HG03558 (cell line): ENCODE results near the gene CYSLTR2.
"Not testable (repeated sequence)": the region's sequence is repeated elsewhere in the genome, so short reads cannot be mapped to it uniquely, and the experiment has no call there.

Experiments used
- ATAC-seq: cut with Tn5 transposase; IDR thresholded peaks from one replicate; pipeline ENCODE4 v1.9.1; 2021; ENCODE audit warnings: moderate number of reproducible peaks; ENCODE audit not compliant: unreplicated experiment; ENCODE audit errors: extremely low read depth

Gene CYSLTR2

DNA sequence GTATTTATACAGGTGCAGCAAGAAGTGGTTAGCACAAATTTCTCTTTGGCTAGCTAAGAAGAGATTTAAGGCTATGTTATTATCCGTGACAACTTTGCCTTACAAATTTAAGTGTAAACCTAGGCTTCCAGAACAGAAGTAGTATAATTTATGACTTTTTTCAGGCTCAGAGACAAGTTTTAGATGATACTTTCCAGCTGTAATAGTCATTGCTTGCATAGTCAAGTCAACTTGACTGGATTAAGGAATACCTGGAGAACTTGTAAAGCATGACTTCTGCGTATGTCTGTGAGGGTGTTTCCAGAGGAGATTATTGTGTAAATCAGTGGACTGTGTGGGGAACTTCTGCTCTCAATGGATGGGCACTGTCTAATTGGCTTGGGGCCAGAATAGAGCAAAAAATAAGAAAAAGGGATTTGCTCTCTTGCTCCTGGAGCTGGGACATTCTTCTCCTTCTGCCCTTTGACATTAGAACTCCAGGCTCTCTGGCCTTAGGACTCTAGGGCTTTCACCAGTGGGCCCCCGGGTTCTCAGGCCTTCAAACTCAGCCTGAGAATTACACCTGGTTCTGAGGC, 33.0 kb downstream of the CYSLTR2 start:
- no peak for ATAC-seq

DNA sequence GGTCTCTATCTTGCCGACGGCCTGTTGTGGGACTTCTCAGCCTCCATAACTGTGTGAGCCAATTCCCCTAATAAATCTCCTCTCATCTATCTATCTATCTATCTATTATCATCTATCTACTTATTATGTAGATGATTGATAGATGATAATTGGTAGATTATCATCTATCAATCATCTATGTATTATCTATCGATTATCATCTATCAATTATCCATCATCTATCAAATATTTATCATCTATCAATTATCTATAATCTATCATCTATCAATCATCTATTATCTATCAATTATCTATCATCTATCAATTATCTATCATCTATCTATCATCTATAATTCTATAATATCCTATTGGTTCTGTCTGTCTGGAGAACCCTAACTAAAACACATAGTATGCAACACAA, 33.5 kb downstream of the CYSLTR2 start:
- ATAC-seq: no peak

DNA sequence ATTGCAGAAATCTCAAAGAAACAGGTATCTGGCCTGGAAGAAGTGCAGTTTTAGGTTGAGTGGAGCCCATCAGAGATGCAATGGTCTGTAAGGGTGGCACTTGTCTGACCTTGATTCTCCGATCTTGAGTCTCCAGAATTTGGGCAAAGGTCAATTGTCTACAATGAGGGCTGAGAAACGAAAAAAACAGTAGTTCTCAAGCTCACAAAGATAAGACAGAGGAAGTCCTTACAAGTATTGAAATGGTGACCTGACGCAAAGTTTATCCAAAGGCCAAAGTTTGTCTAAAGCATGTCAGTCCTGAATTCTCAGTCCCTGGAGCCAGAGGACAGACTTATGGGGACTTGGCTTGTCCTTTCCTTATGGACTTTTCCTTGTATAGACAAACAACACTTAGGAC, 40.3 kb downstream of the CYSLTR2 start:
- no peak for ATAC-seq

DNA sequence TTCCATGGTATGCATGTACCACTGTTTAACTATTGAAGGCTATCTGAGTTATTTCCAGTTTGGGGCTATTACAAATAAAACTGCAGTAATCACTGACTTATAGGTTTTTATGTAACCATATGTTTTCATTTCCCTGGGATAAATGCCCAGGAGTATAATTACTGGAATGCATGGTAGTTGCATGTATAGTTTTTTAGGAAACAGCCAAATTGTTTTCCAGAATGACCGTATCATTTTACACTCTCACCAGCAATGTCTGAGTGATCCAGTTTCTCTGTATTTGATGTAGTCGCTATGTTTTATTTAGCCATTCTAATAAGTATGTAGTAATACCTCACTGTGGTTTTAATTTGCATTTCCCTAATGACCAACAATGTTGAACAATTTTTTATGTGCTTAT, 42.0 kb downstream of the CYSLTR2 start:
- no peak for ATAC-seq

DNA sequence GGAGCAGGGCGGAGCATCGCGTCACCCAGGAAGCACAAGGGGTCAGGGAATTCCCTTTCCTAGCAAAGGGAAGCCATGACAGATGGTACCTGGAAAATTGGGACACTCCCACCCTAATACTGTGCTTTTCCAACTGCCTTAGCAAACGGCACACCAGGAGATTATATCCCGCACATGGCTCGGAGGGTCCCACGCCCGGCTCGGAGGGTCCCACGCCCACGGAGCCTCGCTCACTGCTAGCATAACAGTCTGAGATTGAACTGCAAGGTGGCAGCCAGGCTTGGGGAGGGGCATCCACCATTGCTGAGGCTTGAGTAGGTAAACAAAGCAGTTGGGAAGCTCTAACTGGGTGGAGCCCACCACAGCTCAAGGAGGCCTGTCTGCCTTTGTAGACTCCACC, 42.9 kb downstream of the CYSLTR2 start:
- ATAC-seq: not testable (repeated sequence)

DNA sequence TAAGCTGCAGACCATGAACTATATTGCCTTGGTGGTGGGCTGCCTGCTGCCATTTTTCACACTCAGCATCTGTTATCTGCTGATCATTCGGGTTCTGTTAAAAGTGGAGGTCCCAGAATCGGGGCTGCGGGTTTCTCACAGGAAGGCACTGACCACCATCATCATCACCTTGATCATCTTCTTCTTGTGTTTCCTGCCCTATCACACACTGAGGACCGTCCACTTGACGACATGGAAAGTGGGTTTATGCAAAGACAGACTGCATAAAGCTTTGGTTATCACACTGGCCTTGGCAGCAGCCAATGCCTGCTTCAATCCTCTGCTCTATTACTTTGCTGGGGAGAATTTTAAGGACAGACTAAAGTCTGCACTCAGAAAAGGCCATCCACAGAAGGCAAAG, 53.7 kb downstream of the CYSLTR2 start:
- ATAC-seq: no peak

DNA sequence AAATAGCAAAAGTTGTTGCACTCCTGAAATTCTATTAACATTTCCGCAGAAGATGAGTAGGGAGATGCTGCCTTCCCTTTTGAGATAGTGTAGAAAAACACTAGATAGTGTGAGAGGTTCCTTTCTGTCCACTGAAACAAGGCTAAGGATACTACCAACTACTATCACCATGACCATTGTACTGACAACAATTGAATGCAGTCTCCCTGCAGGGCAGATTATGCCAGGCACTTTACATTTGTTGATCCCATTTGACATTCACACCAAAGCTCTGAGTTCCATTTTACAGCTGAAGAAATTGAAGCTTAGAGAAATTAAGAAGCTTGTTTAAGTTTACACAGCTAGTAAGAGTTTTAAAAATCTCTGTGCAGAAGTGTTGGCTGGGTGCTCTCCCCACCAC, 55.0 kb downstream of the CYSLTR2 start:
- ATAC-seq: no peak

DNA sequence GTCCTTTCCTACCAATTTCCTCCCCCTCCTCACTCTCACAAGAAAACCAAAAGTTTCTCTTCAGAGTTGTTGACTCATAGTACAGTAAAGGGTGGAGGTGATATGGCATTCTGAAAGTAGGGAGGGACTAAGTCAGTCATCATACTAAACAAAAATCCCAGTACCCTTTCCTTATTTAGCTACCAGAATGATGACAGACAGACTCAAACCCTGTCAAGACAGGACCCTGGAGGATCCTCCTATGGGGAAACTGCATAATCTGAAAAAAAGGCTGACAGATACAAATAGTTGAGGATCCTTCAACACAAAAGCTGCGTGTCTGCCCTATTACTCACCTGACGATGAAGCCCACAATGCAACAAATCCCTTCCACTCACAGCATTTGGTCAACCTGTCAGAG, 55.5 kb downstream of the CYSLTR2 start:
- ATAC-seq: no peak

DNA sequence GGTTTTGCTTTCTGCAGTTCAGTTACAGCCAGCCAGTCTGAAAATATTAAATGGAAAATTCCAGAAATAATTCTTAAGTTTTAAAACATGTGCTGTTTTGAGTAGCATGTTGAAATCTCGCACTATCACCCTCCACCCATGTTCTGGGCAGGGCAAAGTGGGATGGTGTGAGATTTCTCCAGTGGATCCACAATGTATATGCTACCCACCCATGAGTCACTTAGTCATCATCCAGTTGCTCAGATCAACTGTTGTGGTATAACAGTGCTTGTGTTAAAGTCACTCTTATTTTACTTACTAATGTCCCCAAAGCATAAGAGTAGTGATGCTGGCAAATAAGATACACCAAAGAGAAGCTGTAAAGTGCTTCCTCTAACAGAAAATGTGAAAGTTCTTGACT, 56.4 kb downstream of the CYSLTR2 start:
- ATAC-seq: no peak

DNA sequence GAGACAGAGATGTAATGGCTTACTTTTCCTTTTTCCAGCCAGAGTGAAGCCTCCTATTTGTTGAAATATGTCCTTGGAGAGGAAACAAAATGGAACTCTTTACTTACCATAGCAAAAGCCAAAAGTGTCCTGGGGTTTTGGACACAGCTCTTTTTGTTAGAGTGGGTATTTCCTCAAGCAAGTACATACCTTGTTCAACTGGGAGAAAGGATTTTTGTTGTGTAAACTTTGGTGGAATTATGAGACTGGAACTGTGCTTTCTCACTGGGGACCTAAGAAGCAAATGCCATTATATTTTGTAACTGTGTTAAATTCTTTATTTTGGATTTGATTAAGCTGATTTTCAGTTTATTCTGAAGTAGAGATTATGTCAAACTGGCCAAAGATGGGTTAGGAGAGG, 58.4 kb downstream of the CYSLTR2 start:
- no peak for ATAC-seq

DNA sequence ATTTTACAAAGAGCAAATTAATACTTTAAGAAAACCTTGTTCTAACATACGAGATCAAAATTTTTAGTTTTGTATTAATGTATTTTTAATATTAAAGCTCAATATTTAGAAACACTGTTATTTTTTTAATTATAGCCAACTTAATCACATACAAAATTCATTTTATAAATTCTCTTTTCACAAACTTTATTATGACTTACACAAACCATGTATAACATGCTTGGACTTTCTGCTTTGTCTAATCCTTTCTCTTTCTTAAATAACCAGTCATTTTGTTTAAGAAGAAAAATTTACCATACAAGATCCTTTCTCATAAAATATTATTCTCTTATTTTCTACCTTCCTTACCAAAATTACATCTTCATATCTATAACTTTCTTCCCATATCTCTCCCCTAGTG, 62.2 kb downstream of the CYSLTR2 start:
- ATAC-seq: no peak

DNA sequence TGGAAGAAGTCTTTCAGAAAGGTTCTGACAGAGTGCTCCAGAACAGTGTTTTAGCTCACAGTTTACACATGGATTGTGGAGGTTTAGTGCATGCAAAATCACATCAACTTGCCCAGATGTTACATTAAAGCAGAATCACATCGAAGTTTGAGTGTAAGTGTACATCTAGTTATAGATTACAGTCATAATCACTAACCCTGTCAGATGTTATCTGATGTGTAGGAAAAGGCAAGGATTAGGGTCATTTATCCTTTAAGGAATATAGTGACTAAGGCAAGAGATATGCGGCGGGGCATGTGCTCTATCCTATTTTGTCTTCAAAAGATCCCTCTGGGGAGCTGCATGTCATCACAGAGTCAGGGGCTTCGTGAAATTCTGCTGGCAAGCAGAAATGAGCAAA, 66.9 kb downstream of the CYSLTR2 start:
- no peak for ATAC-seq

DNA sequence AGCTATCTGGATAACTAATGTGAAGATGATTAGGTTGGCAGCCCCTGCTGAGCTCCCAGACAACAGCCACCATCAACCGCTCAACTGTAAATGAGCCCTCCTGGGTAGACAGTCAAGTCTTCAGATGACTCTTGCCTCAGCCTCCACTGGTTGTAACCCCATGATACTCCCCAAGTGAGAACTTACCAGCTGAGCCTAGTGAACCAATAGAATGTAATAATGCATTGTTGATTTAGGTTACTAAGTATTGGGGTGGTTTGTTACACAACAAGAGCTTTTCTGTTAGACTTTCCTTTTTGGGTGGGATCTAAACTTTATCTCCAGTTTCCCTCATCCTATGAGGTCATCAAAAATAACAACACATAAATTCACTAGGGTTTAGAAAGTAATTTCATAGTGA, 69.4 kb downstream of the CYSLTR2 start:
- ATAC-seq: no peak

DNA sequence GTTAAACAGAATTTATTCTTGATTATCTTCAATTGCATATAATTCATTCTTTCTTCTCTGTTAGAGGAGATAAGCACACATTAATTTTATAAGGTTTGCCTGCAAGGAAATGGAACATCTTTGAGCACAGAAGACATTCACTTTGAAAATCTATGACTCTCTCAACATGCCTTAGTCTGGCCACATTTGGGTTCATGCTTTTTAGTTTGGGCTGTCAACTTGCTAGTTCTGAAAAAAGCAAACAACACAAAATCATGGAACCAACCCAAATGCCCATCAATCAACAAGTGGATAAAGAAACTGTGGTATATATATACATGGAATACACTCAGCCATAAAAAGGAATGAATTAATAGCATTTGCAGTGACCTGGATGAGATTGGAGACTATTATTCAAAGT, 71.5 kb downstream of the CYSLTR2 start:
- ATAC-seq: no peak

DNA sequence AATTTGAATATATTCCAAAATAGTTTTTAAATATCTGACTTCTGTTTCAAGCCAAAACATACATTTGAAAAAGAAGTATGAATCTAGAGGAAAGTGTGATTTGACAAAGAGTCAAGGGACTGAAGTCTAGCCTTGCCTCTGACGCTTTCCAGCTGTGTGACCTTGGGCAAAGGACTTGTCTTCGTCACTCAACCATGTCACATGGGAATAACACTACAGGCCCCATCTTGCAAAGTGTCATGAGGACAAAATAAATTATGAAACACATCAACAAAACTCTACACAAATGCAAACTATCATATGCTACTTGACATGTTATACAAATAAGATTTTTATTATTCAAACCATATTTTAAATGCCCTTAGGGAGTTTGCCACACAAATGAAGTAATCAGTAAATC, 73.0 kb downstream of the CYSLTR2 start:
- ATAC-seq: no peak

DNA sequence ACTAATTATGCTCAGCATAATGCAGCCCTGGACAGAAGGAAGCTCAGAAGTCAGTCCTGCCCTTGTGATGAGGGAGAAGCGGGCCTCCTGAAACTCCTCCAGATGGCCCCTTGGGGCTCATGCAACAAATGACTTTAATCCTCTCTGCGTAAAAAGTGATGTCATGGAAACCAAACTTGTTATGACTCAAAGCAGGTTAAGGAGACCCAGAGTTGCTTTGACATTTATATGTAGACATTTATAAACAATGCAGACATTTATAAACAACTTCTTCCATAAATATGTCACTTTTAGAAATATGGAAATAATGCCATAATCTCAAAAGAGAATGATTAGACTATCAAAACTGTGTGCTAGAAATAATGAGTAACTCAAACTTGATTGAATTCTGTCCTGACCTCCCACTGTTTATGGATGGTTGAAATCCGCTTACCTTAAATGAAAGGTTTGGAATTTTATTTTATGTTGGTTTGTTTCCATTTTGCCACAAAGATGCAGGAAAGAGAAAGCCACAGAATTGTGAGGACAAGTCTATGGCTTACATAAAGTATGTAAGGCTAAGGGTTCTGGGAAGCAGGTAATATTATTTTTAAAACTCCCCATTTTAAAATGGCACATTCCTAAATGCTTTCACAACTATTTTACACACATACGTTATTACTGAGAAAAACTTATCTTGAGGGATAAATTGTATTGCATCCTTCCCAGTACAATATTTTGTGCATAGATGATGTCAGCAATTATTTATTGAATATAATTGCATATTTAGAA, 73.7 kb downstream of the CYSLTR2 start:
- no peak for ATAC-seq

DNA sequence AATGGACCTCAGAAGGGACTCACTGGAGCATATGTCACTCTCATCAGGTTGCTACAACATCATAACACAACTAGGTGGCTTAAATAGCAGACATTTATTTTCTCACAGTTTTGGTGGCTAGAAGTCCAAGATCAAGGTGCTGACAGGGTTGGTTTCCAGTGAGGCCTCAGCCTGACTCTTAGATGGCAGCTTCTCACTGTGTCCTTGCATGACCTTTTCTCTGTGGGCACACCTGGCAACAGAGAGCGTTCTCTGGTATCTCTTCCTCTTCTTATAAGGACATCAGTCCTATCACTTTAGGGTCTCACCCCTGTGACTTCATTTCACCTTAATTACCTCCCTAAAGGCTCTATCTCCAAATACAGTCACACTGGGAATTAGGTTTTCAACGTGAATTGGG, 74.5 kb downstream of the CYSLTR2 start:
- ATAC-seq: no peak

DNA sequence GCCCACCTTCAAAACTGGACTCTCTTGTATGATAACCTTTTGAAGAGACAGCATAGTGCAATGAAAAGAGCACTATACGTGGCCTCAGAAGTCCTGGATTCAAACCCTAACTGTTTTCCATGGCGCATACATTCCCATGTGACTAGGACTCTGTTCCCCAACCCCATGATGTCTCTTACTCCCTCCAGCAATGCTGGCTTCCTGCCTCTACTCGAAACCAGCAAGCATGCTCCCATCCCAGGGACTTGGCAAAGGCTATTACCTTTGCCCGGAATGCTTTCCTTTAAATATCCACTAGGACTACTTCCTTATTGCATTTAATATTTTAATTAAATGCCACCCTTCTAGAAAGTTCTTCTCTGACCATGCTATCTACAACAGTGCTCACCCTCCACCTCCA, 75.1 kb downstream of the CYSLTR2 start:
- ATAC-seq: no peak

DNA sequence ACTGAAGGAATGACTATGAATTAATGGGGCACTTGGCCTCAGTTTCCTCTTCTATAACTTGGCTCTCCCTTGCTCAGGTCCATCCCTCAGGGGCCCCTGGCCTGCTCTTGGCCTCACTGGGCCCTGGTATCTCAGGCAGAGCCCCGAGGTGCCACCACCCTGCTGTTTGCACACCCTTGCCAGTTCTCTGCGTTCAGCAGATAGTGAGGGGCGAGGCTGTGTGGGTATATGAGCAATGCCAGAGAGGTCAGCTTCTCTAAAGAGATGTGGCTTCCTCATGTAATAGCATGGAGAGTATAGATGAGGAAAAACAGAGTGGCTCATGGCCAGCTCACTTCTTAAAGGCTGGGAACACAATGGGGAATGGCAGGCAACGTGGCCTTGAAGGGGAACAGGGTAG, 76.1 kb downstream of the CYSLTR2 start:
- ATAC-seq: no peak

DNA sequence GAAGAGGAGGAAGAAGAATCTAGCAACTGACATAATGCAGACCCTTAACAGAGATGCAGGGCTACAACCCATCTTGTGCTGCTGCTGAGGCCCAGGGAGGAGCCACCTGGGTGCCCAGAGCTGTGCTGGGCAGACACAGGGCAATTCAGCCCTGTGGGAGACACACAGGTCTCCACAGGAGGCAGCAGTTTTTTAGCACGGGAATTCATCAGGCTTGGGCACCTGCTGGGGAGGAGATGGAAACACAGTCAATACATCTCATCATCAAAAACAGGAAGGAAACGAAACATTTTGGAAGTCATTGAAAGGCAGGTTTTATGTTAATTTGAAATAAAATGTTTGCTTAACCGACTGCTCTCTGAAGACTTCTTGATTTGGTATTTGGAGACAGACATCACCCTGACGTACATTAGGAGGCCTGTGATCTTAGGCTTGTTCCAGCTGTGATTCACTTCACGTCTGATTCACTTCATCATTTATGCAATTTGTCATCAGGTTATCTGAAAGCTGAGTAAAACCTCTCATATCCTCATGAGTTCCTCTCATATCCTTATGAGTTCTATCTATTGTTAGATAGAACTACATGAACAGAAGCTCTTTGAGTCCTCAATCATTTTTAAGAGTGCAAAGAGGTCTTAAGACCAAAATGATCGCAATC, 77.4 kb downstream of the CYSLTR2 start:
- no peak for ATAC-seq

DNA sequence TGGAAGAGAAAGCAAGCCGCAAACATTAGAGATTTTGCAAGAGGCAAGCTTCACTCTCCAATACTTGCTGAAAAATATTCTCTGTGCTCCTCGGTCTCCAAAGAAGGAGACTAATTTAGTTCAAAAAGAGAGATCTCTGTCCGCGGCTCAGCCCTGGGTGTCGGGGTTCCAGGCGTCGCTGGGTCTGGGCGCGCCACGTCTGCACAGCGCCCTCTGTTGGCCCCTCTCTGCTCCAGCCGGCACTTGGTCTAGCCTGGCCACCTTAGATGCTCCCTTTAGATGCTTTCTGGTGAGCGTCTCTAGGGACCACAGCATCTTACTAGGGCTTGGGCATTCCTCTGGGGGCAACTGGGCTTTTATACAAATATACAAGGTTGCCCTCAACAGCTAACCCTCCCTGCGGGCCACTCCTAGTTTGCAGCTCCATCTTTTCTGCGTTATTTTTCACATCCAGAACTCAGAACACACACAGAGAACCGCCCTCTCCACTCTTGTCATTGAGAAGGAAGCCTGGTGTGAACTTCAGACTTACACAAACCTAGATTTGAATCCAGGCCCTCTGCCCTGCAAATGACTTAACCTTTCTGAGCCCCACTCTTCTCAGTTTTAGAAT, 78.3 kb downstream of the CYSLTR2 start:
- ATAC-seq: no peak
